Calu3 (cell line): Measurements from ENCODE around the gene PODN. TPM values are rescaled to one million over a fixed set of nuclear protein-coding genes. Genes with fewer than 3 reads are reported as not detected.

Experiments used
- BruUV-seq: library from RNA; stranded (reverse); fragments of 400-500 nt; replicated peaks from 2 replicates; lab custom pipeline; 2021; lab: Mats Ljungman, UMichigan
- CTCF ChIA-PET: fragments of 300-600 bp; sonication (Branson Sonifier 250); formaldehyde crosslinking; loops from one replicate; lab custom pipeline; 2022; ENCODE audit warnings: antibody characterized with exemption; lab: Charles Lee
- DNase-seq: peaks from one replicate; pipeline ENCODE4 v3.0.0; 2022
- H3K27ac Mint-ChIP-seq: one replicate; pipeline ENCODE4 v1.8.0; 2022; ENCODE audit warnings: mixed read lengths; ENCODE audit not compliant: unreplicated experiment
- H3K27me3 Mint-ChIP-seq: one replicate; pipeline ENCODE4 v1.8.0; 2022; ENCODE audit warnings: mixed read lengths; ENCODE audit not compliant: unreplicated experiment
- H3K36me3 Mint-ChIP-seq: one replicate; pipeline ENCODE4 v1.8.0; 2022; ENCODE audit warnings: mild to moderate bottlenecking, moderate library complexity, mixed read lengths; ENCODE audit not compliant: insufficient read depth, unreplicated experiment
- H3K4me1 Mint-ChIP-seq: one replicate; pipeline ENCODE4 v1.8.0; 2022; ENCODE audit warnings: mild to moderate bottlenecking, low read depth, mixed read lengths; ENCODE audit not compliant: unreplicated experiment
- H3K4me3 Mint-ChIP-seq: one replicate; pipeline ENCODE4 v1.8.0; 2022; ENCODE audit warnings: mild to moderate bottlenecking, low read depth, moderate library complexity, mixed read lengths; ENCODE audit not compliant: unreplicated experiment
- H3K9me3 Mint-ChIP-seq: one replicate; pipeline ENCODE4 v1.8.0; 2022; ENCODE audit warnings: low read depth, mixed read lengths; ENCODE audit not compliant: unreplicated experiment
- intact Hi-C: fragments of 100-400 bp; cut with micrococcal nuclease; formaldehyde crosslinking; loops from one replicate; pipeline ENCODE4 v1.10.0; 2022; ENCODE audit not compliant: unreplicated experiment
- total RNA-seq: library from RNA; stranded (reverse); gene quantifications from 2 replicates; pipeline ENCODE4 v1.2.3, GENCODE V29; 2022
- TF ChIP-seq, protein P1 (sequence below): fragments of 200-600 bp; IDR thresholded peaks from one replicate; pipeline ENCODE4 v1.8.0; 2022; ENCODE audit warnings: antibody characterized with exemption; ENCODE audit not compliant: unreplicated experiment

Gene PODN
- total RNA-seq, 1 experiment from 2014 or later: not detected

GRCh38 chr1:53071915-53072314 is 9.9 kb downstream of the PODN start:
- Mint-ChIP-seq H3K9me3 (no peaks in the 10 kb centered on the region), H3K4me3 (no peak overlapping the region), H3K4me1 (no peaks in the 10 kb centered on the region), H3K27me3 (no peaks in the 10 kb centered on the region), H3K27ac (no peak overlapping the region), H3K36me3 (no peaks in the 10 kb centered on the region)
- CTCF ChIA-PET: no interaction called here
- TF ChIP-seq, protein P1, sequence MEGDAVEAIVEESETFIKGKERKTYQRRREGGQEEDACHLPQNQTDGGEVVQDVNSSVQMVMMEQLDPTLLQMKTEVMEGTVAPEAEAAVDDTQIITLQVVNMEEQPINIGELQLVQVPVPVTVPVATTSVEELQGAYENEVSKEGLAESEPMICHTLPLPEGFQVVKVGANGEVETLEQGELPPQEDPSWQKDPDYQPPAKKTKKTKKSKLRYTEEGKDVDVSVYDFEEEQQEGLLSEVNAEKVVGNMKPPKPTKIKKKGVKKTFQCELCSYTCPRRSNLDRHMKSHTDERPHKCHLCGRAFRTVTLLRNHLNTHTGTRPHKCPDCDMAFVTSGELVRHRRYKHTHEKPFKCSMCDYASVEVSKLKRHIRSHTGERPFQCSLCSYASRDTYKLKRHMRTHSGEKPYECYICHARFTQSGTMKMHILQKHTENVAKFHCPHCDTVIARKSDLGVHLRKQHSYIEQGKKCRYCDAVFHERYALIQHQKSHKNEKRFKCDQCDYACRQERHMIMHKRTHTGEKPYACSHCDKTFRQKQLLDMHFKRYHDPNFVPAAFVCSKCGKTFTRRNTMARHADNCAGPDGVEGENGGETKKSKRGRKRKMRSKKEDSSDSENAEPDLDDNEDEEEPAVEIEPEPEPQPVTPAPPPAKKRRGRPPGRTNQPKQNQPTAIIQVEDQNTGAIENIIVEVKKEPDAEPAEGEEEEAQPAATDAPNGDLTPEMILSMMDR: no peak
- BruUV-seq: no TSS peak
- intact Hi-C loops: no loop called here
- no peak for DNase-seq

GRCh38 chr1:53073287-53073686 is 11.3 kb downstream of the PODN start:
- Mint-ChIP-seq H3K27me3 (no peaks in the 10 kb centered on the region), H3K4me3 (no peak overlapping the region), H3K27ac (no peak overlapping the region), H3K36me3 (no peaks in the 10 kb centered on the region), H3K9me3 (no peaks in the 10 kb centered on the region), H3K4me1 (no peaks in the 10 kb centered on the region)
- CTCF ChIA-PET: no interaction called here
- intact Hi-C loops: no loop called here
- no peak for DNase-seq
- BruUV-seq: no TSS peak
- TF ChIP-seq, protein P1: no peak

GRCh38 chr1:53073868-53074311 is 11.9 kb downstream of the PODN start:
- no peak for DNase-seq
- Mint-ChIP-seq H3K36me3 (no peaks in the 10 kb centered on the region), H3K27me3 (no peaks in the 10 kb centered on the region), H3K4me3 (no peak overlapping the region), H3K4me1 (no peaks in the 10 kb centered on the region), H3K9me3 (no peaks in the 10 kb centered on the region), H3K27ac (no peak overlapping the region)
- CTCF ChIA-PET: no interaction called here
- BruUV-seq: no TSS peak
- intact Hi-C loops: no loop called here
- TF ChIP-seq, protein P1: no peak

DNA sequence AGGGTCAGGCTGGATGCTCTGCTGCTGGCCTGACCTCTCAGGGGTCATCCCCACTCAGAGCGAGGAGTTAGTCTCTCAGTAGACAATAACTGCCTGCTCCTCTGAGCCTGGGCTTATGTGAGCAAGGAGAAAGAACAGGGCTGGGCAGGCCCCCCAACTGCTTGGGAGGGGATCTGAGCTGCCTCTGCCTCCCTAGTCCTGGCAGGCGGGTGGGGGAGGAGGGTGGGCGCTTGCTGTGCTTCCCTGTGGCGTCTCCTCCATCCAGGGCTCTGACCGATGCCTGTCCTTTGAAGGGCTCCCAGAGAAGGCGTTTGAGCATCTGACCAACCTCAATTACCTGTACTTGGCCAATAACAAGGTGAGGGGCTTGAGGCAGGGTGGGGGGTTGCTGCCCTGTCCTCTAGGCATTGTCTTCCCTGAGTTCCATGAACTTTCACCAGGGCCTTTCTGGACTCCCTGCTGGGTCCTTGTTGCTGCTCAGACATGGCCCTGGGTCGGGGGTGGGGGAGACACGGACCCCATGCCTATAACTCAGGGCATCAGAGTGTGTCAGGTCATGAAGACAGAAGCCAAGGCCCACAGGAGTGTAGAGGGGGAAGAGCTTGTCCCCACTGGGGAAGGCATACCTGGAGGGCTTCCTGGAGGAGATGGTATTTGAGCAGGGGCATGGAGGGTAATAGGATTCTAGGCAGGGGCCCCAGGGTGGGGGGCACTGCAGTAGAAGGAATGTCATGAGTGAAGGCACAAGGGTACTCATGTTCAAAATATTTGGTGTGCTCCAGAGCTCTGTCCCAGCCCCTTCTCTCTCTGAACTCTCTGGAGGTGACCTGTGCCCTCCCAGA is 12.5 kb downstream of the PODN start:
- Mint-ChIP-seq H3K36me3 (no peaks in the 10 kb centered on the region), H3K4me1 (no peaks in the 10 kb centered on the region), H3K27me3 (no peaks in the 10 kb centered on the region), H3K4me3 (no peak overlapping the region), H3K9me3 (no peaks in the 10 kb centered on the region), H3K27ac (no peak overlapping the region)
- intact Hi-C loops: no loop called here
- CTCF ChIA-PET: interaction anchor here (1.6 kb wide), 1 partner anchor 20 kb away, joined by 3 read pairs; no protein-coding TSS in a partner anchor
- TF ChIP-seq, protein P1: no peak
- no TSS peak for BruUV-seq
- no peak for DNase-seq
